HepG2 (cell line): ENCODE results near the gene SLC16A6. TPM values are rescaled to one million over a fixed set of nuclear protein-coding genes. Genes with fewer than 3 reads are reported as not detected.
A peak's percentile ranks its signal among the peaks of the same experiment; 100 is the strongest.

Experiments used
- CEBPG ChIP-seq: IDR thresholded peaks from 2 replicates; pipeline ENCODE4 v1.6.1; 2016
- SIN3A ChIP-seq: IDR thresholded peaks from 2 replicates; pipeline ENCODE4 v1.6.1; 2011; ENCODE audit warnings: low read depth, mild to moderate bottlenecking, control low read depth, low read length, borderline replicate concordance
- ZNF343 ChIP-seq: sonication (generic); formaldehyde crosslinking; IDR thresholded peaks from 2 replicates; pipeline ENCODE4 v1.4.0; 2020; ENCODE audit warnings: mild to moderate bottlenecking, missing genetic modification reagents
- polyA plus RNA-seq, 8 experiments: library from polyadenylated mRNA; depleted of rRNA in 3 of 8; stranded (reverse) in 7 of 8; unstranded in 1 of 8; fragments of >200 nt; fragmentation: Illumina TruSeq in 4 of 8; extraction: Trizol in 4 of 8; gene quantifications; 2 replicates each; pipeline versions ENCODE4 v1.2.1 to v1.2.3, GENCODE V29; 2011 to 2016; ENCODE audit warnings: low read depth in 4 of 8, missing spikeins in 1 of 8, mixed read lengths in 1 of 8; ENCODE audit not compliant: insufficient read depth in 1 of 8
- total RNA-seq, 5 experiments: library from RNA; depleted of rRNA; stranded (reverse); fragments of >200 nt; fragmentation: Illumina TruSeq; extraction: Trizol; gene quantifications; 2 replicates each; pipeline ENCODE4 v1.2.3, GENCODE V29; 2016; ENCODE audit warnings: low read depth in 1 of 5
- TF ChIP-seq, protein P1 (sequence below): sonication (generic); formaldehyde crosslinking; IDR thresholded peaks from 2 replicates; pipeline ENCODE4 v1.4.0; 2020; ENCODE audit warnings: missing genetic modification reagents
- TF ChIP-seq, protein P2 (sequence below): sonication (generic); formaldehyde crosslinking; IDR thresholded peaks from 2 replicates; pipeline ENCODE4 v1.5.0; 2020; ENCODE audit warnings: mild to moderate bottlenecking, missing genetic modification reagents, borderline replicate concordance

Gene SLC16A6
- total and polyA plus RNA-seq, 2 of the 13 experiments (the other 11 are each of a cell fraction or from before 2014, with no cell fraction given), result 1.1 to 44.7 TPM

DNA sequence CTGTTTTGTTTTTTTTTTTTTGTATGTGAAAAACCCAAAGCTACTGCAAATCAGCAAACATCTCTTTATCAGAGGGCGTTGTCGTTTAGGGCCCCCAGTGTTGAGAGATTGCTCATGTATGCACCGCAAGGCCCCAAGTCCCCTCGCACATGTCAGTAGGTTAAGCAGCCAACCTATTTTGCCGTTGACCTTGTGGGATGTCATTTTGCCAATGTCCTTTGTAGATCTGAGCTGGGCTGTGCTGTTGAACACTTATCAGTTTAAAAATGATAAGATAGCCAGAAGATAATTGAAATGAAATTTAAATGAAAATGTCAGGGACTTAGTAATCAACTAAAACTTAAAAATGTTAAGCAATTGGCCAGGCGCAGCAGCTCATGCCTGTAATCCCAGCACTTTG is 26.5 kb upstream of the SLC16A6 start (continued):
- TF ChIP-seq, protein P1, sequence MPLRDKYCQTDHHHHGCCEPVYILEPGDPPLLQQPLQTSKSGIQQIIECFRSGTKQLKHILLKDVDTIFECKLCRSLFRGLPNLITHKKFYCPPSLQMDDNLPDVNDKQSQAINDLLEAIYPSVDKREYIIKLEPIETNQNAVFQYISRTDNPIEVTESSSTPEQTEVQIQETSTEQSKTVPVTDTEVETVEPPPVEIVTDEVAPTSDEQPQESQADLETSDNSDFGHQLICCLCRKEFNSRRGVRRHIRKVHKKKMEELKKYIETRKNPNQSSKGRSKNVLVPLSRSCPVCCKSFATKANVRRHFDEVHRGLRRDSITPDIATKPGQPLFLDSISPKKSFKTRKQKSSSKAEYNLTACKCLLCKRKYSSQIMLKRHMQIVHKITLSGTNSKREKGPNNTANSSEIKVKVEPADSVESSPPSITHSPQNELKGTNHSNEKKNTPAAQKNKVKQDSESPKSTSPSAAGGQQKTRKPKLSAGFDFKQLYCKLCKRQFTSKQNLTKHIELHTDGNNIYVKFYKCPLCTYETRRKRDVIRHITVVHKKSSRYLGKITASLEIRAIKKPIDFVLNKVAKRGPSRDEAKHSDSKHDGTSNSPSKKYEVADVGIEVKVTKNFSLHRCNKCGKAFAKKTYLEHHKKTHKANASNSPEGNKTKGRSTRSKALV (CRISPR knock-in tag), result 0 out of 2 replicates have a peak, but pooled peaks have one; percentile 9
- no peak for TF ChIP-seq ZNF343 (CRISPR knock-in tag)
- no peak for TF ChIP-seq SIN3A
- TF ChIP-seq, protein P2, sequence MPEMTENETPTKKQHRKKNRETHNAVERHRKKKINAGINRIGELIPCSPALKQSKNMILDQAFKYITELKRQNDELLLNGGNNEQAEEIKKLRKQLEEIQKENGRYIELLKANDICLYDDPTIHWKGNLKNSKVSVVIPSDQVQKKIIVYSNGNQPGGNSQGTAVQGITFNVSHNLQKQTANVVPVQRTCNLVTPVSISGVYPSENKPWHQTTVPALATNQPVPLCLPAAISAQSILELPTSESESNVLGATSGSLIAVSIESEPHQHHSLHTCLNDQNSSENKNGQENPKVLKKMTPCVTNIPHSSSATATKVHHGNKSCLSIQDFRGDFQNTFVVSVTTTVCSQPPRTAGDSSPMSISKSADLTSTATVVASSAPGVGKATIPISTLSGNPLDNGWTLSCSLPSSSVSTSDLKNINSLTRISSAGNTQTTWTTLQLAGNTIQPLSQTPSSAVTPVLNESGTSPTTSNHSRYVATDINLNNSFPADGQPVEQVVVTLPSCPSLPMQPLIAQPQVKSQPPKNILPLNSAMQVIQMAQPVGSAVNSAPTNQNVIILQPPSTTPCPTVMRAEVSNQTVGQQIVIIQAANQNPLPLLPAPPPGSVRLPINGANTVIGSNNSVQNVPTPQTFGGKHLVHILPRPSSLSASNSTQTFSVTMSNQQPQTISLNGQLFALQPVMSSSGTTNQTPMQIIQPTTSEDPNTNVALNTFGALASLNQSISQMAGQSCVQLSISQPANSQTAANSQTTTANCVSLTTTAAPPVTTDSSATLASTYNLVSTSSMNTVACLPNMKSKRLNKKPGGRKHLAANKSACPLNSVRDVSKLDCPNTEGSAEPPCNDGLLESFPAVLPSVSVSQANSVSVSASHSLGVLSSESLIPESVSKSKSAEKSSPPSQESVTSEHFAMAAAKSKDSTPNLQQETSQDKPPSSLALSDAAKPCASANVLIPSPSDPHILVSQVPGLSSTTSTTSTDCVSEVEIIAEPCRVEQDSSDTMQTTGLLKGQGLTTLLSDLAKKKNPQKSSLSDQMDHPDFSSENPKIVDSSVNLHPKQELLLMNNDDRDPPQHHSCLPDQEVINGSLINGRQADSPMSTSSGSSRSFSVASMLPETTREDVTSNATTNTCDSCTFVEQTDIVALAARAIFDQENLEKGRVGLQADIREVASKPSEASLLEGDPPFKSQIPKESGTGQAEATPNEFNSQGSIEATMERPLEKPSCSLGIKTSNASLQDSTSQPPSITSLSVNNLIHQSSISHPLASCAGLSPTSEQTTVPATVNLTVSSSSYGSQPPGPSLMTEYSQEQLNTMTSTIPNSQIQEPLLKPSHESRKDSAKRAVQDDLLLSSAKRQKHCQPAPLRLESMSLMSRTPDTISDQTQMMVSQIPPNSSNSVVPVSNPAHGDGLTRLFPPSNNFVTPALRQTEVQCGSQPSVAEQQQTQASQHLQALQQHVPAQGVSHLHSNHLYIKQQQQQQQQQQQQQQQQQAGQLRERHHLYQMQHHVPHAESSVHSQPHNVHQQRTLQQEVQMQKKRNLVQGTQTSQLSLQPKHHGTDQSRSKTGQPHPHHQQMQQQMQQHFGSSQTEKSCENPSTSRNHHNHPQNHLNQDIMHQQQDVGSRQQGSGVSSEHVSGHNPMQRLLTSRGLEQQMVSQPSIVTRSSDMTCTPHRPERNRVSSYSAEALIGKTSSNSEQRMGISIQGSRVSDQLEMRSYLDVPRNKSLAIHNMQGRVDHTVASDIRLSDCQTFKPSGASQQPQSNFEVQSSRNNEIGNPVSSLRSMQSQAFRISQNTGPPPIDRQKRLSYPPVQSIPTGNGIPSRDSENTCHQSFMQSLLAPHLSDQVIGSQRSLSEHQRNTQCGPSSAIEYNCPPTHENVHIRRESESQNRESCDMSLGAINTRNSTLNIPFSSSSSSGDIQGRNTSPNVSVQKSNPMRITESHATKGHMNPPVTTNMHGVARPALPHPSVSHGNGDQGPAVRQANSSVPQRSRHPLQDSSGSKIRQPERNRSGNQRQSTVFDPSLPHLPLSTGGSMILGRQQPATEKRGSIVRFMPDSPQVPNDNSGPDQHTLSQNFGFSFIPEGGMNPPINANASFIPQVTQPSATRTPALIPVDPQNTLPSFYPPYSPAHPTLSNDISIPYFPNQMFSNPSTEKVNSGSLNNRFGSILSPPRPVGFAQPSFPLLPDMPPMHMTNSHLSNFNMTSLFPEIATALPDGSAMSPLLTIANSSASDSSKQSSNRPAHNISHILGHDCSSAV, result no peak
- TF ChIP-seq CEBPG (CRISPR knock-in tag), result no peak
